C4-2B (cell line): ENCODE measurements around the gene ELF1.
"Not testable (repeated sequence)": the region's sequence is repeated elsewhere in the genome, so short reads cannot be mapped to it uniquely, and the experiment has no call there.

Experiments used
- CTCF ChIP-seq: fragments of 450-650 bp; conservative IDR thresholded peaks from 2 replicates; pipeline ENCODE4 v1.5.1; 2017; ENCODE audit warnings: mild to moderate bottlenecking
- ZFX ChIP-seq: fragments of 450-650 bp; IDR thresholded peaks from 2 replicates; pipeline ENCODE4 v1.6.1; 2017

GRCh38 chr13:40900568-40900967 is 118.5 kb downstream of the ELF1 start:
- TF ChIP-seq CTCF, ZFX: not testable (repeated sequence)
